ENCODE results near the gene DZIP1. TPM values are rescaled to one million over a fixed set of nuclear protein-coding genes. Genes with fewer than 3 reads are reported as not detected.

Gene DZIP1
- total RNA-seq, 1 experiment from 2014 or later, result 33.6 TPM

- Histone ChIP-seq H2BK12ac (ENCODE audit: insufficient read length, low read depth, low read length) (no peak overlapping the region), H3K4me1 (ENCODE audit: insufficient read depth, low read length) (no peaks in the 10 kb centered on the region), H3K9me3 (ENCODE audit: control insufficient read depth, low read depth, low read length) (no peaks in the 10 kb centered on the region), H3T11ph (ENCODE audit: low read length) (no peak overlapping the region), H4K91ac (ENCODE audit: insufficient read length, low read depth, low read length) (no peak overlapping the region), H2BK5ac (ENCODE audit: insufficient read length, low read length) (no peak overlapping the region), H3K18ac (ENCODE audit: insufficient read length, low read depth, low read length) (no peak overlapping the region), H3K14ac (ENCODE audit: insufficient read depth, low read length) (no peak overlapping the region), H3K4ac (ENCODE audit: low read depth, low read length) (no peak overlapping the region), H2BK15ac (ENCODE audit: low read depth, low read length) (no peak overlapping the region), H2BK20ac (ENCODE audit: low read depth, low read length, poor library complexity, severe bottlenecking) (no peak overlapping the region), H4K5ac (ENCODE audit: insufficient read length, low read depth, low read length) (no peak overlapping the region), H3K56ac (ENCODE audit: insufficient read length, low read depth, low read length) (no peak overlapping the region), H2AFZ (ENCODE audit: low read length) (no peak overlapping the region), H3K23me2 (ENCODE audit: insufficient read length, low read depth, low read length, poor library complexity, severe bottlenecking) (no peaks in the 10 kb centered on the region), H3K9ac (ENCODE audit: extremely low read depth, insufficient read length, low read length) (no peak overlapping the region), H3K27ac (ENCODE audit: insufficient read length, low read depth, low read length) (no peak overlapping the region), H3K79me1 (ENCODE audit: insufficient read depth, low read depth, low read length, poor library complexity, severe bottlenecking) (no peaks in the 10 kb centered on the region), H3K79me2 (ENCODE audit: insufficient read depth, low read length) (no peaks in the 10 kb centered on the region), H4K20me1 (ENCODE audit: control insufficient read depth, insufficient read depth, insufficient read length) (no peaks in the 10 kb centered on the region), H2AK5ac (ENCODE audit: insufficient read length, low read length) (no peak overlapping the region), H4K8ac (replicated peaks; ENCODE audit: insufficient read length, low read depth, low read length) (no peak overlapping the region), H3K4me2 (ENCODE audit: insufficient read depth, insufficient read length, low read length) (no peak overlapping the region), H2BK120ac (ENCODE audit: low read depth, low read length, poor library complexity, severe bottlenecking) (no peak overlapping the region), H3K27me3 (ENCODE audit: insufficient read depth, low read length) (no peaks in the 10 kb centered on the region), H3K23ac (ENCODE audit: insufficient read length, low read depth, low read length) (no peak overlapping the region)
- TF ChIP-seq CTCF (conservative IDR thresholded peaks at IDR 0.05), result no peak
- H3K4me3 Mint-ChIP-seq, result no peak overlapping the region
- H3K9me3 Mint-ChIP-seq, result no peaks in the 10 kb centered on the region
- H3K4me1 Mint-ChIP-seq, result no peaks in the 10 kb centered on the region
- H3K27ac Mint-ChIP-seq, result no peak overlapping the region; a peak in 1 of 7 replicates
- no peak for DNase-seq
- peaks cover 25 to 46% (median 43%) of the 10 kb centered on the region in 3 experiments; a peak in 6 of 7 replicates for H3K36me3 Mint-ChIP-seq (ENCODE audit: insufficient read depth in 1 of 3, low read depth in 3 of 3)
- H3K27me3 Mint-ChIP-seq (ENCODE audit: low read depth), result no peaks in the 10 kb centered on the region
- WGBS (ENCODE audit: extremely low coverage, insufficient read length, low lambda C conversion rate), result no CpG with 5 or more reads among the region's 3 CpGs
Observed at GRCh38 chr13:95579303-95579702, 65.2 kb downstream of the DZIP1 start.
